HG02571 (cell line): ENCODE measurements around the gene ATP2B3.

Experiments
- ATAC-seq: cut with Tn5 transposase; IDR thresholded peaks from one replicate; pipeline ENCODE4 v1.9.1; 2021; ENCODE audit warnings: mild to moderate bottlenecking, moderate library complexity; ENCODE audit not compliant: unreplicated experiment

The ATP2B3 gene

DNA sequence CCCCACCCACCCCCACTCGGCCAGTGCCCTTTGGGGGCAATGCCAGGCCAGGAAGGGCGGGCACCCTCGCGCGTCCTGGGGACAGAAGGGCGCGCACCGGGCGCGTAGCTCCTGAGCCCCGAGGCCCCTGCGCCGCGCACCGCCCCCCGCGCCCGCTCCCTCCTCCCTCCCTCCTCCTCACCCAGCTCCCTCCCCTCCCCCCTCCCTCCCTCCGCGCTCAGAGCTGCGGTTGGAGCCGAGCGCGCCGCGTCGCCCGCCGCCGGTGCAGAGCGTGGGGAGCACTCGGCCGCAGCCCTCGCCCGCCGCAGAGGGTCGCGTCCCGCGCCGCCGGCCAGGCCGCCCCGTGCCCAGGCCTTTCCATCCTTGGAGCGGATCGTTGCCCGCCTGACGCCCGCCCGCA, at the start of gene ATP2B3:
ATP2B3 (plus strand) TSS at position 220 of the 400 bp plus-strand sequence. CDS start 18,606 bp downstream, outside the sequence.
- no peak for ATAC-seq

DNA sequence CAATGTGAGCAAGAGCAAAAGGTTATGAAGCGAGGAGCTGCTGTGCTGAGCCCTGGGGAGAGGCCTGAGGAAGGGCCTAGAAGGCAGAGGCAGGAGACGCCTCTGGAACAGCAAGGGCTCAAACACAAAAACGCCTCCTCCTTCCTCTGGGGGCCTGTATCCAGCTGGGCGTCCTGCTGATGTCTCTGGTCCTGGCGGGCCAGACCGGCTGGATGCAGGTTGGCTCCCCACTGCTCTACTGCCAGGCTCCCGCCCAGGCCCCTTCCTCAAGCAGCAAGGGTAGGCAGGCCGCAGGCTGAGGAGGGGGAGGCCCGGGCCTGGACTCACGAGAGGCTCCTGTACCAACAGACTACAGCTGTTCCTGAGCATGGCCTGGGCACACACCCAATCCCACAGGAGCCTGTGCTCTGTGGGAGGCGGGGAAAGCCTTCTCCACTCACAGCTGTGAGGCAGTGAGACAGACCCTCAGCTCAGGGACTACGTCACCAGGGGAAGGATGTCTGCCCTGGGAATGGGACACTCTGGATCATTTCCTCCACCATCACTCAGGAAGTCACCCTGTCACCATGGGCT, 49.3 kb upstream of the ATP2B3 start:
- ATAC-seq = no peak

DNA sequence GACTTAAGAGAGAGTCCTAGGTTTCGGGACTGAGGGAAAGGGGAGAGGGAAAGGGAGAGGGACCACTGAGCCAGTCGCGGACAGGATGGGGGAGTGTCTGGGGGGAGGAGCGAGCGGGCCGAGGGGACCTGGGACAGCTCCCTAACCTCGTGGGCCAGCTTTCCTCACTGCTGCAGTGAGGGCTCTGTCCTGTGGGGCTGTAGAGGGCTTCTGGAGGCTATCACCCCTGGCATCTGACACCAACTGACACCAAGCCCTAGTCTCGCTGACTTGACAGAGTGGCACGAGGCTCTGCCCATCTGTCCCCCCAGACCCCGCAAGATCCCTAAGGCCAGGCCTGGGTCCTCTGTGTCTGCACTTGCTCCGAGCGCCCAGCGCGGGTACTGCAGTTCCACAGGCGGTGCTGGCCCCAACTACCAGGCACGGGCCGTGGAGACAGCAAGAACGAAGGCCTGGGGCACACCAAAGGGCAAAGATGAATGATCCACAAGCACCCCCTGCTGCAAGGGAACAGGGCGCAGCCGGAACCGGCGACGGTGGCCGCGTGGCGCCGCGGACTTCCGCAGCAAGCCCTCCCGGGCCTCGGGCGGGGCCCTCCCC, 47.5 kb upstream of the ATP2B3 start:
- peak; percentile 30 for ATAC-seq

DNA sequence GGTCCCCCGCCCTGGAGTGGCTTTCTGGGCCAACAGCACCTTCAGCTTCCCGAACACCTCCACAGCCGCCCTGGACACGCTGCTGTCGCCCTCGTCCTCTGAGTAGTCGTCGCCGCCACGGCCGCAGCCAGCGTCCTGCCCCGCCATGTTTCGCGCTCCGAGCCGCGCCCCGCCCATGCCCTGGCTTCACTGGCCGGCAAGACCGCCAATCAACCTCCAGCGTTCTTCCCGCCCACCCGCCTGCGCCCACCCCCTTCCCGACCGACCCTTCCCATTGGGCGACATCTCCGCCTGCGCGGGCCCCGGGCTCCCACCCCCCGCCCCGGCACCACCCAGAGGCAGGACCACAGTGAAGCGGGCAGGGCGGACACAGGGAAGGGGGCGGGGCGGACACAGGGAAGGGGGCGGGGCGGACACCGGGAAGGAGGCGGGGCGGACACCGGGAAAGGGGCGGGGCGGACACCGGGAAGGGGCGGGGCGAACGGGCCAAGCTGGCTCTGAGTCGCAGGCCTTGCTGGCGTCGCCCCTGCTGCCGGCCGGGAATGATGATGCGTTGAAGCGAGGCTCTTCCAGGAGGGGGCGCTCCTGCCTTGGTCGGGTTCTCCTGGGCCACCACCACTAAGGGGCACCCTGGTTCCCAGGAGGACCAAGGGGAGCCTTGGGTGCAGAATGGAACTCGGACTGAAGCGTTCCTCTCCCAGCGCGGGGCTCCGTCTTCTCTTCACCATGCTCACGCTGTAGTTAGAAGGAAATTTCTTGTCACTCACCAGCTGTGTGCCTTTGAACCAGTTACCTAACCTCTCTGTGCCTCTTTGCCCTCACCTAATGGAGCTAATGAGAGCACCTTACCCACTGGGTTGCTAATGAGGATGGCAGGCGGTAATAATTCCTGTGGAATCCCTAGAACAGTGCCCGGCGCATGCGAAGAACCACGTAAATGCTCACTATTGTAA, 46.8 kb upstream of the ATP2B3 start, which contains the start of gene HAUS7:
HAUS7 (minus strand) TSS at position 166 of the 953 bp plus-strand sequence; CDS start at position 147, 19 bp downstream.
- ATAC-seq = peak; percentile 77

DNA sequence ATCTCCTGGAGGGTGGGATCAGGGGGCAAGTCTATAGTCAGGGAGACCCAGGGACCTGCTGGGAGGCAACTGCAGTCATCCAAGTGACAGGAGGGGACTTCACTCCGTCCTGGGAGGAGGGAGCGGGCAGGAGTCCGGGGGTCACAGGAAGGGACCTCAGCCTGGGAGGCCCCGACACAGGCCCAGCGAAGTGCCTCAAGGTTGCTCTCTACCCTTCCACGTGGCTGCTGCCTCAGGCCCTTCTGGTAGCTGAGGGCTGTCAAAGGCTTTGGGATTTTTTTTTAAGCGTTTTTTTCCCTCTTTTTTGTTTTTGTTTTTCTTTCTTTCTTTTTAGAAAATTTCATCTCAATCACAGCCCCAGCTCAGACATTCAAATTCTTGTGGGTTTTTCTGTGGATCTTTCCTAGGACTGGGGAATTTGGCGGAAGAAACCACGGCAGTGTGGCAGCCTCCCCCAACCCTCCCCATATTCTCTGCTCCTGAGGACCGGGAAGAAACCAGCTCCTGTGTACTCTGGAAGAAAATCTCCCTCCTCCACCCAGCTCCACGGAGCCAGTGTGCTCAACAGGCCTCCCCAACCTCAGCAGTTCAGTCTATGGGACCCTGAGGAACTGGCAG, 45.7 kb upstream of the ATP2B3 start:
- ATAC-seq = no peak

DNA sequence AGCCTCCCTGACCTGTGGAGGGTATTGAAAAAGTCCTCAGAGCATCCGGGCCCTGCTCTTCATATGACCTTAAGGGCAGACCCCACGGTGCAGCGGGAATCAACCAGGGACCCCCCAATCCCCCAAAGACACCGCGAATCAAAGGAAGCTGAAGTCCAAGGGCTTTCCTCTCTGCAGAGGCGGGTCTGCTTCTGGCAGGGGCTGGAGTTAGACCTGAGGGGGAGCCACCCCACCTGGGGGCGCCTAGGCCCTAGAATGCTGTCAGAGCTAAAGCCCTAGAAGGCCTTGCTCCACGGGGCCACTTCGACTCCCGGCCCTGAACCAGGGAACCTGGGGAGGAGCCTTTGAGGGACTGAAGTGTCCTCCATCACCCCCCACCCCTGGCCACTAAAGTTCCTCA, 44.3 kb upstream of the ATP2B3 start:
- no peak for ATAC-seq

DNA sequence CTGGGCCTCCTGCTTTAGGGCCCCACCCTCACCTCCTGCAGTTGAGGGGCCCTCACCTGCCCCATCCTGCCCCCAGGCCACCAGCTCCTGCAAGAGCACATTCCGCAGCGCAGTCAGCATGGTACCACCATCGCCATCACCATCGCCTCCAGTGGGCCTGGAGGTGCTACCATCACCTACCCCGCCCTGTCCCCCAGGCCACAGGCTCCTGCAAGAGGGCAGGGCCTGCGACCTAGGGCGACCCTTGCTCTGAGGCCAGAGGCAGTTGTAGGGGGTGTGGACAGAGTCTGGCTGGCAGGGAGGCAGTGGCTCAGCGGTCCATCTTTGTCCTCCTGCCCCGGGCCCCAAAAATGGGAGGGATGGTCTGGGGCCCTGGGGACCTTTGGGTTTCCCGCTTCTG, 43.2 kb upstream of the ATP2B3 start:
- no peak for ATAC-seq

DNA sequence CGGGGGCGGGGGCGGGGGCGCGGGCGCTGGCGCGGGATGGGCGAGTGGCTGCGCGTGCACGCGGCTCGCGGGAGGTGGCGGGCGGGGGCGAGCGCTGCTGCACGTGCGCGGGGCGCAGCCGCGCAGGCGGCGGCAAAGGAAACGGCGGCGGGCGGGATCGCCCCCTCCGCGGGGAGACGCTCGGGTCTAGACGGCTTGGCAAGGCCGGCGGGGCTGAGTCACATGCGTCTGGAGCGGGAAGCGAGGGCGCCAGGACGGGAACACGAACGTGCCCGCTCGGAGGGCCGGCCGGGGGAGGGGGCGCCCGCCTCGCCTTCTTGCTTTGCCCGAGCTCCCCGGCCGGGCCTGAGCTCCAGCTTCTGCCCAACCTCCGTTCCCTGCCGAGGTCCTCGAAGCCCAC, 42.7 kb upstream of the ATP2B3 start:
- no peak for ATAC-seq

DNA sequence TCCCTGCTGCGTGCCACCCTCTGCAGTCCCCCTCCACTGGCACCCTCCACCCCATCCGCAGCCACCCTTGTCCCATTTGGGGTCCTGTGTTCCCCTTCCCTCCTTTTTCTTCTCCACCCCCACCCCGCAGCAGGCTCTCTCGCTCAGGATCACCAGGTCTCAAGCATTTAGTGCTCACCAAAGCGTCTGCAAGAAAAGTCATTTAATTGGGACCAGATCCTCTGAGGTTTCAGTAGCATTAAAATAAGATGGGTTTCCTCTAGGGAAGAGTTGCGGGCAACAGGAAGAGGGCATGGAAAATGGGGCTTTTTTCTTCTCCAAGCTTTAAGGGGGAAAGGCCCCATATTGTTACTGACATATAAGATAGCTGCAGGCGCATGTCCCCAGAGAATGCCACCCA, 42.2 kb upstream of the ATP2B3 start:
- no peak for ATAC-seq

DNA sequence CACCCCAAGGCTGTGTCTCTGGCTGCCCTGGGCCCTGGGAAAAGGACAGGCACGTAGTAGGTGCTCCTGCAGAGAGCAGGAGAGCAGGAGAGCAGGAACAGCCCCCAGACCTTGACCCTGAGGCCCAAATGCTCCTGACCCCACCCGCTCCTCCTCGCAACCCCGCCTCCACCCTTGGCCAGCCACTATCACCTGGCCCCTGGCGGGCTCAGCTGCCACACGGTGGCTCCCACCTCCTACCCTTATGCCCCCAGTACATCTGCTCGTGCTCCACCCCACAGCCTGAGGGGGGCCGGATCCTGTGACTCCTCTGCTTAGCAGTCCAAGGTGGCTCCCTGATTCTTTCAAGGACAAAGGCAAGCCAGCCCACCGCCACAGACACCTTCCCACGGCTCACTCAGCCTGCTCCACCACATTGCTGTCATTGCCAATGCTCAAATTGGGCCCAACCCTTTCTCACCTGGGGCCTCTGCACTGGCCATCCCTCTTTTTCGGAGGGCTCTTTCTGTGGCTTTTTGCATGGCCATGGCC, 41.6 kb upstream of the ATP2B3 start:
- no peak for ATAC-seq

DNA sequence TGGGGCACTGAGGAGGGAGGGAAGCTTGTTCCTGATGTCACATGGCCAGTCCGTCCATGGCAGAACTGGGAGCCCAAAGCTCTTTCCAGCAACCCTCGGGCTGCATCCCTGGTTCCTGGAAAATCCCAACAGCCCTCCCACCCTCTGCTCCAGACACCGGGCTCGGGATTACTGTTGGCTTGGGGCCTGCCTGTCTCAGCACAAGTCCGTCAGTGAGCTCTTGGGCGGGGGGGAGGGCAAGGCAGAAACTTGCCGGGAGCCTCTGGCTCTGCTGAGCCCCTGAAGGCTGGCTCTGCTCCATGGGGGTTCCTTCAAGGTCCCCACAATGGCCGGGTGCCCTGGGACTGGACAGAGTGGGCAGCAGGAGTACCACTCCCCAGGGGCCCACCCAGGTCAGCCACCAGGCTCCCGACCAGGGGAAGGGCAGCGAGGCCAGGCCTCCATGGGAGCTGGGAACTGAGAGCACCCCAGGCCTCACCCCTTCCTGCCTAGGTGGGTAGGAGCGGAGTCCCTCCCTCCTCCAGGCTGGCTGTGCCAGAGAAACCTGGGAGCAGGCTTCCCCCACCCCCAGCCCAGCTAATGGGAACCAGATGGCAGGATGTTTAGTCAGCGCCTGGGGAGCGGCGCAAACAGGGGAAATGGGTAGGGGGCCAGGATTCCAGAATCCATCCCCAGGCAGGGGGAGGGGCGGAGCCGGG, 40.6 kb upstream of the ATP2B3 start:
- no peak for ATAC-seq

DNA sequence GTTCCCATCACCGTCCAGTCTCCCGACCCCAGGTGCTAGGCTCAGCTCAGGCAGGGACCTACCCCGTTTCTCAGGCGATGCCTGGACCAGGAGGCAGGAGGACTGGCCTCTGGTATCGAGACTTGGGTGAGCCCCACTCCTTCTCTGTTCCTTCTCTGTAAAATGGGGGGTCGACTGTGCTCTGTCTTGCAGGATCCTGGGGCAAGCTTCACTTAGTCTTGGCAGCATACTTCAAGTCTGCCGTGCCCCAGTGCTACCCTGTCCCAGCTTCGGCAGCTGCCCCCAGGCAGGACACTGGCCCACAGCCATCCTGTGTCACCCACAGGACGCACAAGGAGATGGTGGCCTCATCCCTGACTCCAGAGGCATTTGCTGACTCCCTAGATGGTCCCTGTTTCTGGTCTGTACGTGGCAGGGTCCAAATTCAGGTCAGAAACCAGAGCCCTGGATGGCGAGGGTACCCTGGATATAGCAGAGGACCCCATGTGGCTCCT, 40.0 kb upstream of the ATP2B3 start:
- ATAC-seq = no peak

DNA sequence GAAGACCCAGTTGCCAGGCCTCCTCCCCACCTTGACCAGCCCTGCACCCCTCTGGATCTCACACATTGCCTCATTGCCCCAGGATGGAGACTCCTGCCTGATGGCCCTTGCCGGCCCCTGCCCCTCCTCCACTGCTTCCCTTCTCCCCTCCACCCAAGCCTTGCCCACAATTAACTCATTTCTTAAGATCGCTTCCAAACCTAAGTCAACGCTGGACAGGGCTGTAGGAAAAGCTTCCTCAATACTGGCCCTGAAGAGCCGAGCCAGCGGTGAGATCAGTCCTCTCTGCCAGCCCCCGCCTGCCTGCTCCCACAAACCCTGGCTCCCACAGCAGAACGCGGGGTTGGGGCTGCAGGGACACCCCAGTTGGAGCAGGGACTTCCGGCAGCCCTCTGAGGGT, 39.5 kb upstream of the ATP2B3 start:
- no peak for ATAC-seq

DNA sequence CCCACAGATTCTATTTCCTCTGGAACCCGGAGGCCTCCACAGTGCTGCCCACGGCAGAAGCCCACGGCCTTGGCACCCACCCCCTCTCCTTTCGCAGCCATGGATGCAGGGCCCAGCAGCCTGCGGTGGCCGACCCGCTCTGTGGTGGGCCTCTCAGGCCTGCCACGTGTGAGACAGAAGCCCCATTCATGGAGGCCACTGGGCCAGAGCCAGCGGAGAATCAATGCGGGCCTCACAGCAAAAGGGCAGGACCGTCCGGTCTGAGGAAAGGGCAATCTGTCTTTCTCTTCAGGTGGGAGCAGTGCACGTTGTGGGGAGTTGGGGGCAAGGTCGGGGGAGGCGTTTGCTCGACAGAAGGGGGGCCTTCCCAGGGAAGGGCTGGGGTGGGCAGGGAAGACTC, 38.7 kb upstream of the ATP2B3 start:
- ATAC-seq = no peak

DNA sequence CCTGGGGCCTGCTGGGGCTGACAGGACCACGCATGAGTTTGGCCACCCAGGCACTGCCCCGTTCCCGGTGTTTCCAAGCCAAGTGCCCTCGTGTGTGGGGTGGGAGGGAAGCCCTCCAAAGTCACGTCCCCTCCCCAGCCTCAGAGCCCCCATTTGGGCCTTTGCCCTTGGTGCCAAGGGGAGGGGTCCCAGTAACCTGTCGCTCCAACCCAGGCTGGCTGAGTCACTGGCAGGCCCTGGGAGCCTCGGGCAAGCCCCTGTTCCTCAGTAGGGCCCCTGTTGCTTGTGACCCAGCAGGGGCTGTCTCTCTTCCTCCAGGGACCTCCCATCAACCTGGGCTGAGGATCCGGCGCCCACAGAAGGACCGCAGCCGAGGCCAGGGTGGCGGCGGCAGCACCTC, 36.4 kb upstream of the ATP2B3 start:
- no peak for ATAC-seq

DNA sequence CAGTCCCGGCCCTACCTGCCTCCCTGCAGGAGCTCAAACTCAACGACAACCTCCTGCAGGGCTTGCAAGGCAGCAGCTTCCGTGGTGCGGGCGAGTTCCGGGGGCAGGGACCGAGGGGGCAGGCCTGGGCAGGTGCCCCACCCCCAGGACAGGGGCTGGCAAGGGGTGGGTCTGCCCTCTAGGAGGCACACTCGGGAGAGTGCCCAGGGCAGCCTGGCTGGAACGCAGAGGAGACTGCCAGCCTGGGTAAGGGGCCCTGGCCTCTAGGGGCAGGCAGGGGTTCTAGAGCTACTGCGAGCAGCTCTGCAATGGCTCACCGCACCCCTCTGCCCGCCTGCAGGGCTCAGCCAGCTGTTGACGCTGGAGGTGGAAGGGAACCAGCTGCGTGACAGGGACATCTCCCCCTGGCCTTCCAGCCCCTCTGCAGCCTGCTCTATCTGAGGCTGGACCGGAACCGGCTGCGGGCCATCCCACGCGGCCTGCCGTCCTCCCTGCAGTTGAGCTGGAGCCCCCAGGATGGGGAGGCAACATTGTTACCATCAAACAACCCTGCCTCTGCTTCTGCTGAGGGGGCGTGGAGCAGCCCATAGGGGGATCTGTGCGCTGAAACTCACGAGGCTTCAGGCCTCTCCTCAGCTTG, 34.9 kb upstream of the ATP2B3 start:
- no peak for ATAC-seq

DNA sequence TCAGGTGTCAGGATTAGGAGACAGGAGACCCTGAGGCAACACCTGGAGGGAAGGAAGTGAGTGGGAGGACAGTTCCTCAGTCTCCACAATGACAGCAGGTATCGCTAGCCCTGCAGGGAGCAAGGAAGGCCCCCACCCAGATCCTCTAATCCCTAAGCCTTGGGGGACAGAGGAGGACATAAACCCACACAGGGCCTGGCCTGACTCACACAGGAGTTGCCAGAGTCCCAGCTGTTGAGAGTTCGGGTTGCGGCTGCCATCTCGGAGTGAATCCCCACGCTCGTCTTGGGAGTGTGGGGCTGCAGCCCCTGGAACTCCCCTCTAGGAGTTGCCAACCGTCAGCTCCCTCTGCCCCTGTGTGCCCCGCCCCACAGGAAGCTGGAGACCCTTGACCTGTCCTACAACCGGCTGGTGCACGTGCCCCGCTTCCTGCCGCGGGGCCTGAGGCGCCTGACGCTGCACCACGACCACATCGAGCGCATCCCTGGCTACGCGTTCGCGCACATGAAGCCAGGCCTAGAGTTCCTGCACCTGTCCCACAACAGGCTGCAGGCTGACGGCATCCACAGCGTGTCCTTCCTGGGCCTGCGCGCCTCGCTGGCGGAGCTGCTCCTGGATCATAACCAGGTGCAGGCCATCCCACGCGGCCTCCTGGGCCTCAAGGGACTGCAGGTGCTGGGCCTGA, 31.9 kb upstream of the ATP2B3 start:
- no peak for ATAC-seq

DNA sequence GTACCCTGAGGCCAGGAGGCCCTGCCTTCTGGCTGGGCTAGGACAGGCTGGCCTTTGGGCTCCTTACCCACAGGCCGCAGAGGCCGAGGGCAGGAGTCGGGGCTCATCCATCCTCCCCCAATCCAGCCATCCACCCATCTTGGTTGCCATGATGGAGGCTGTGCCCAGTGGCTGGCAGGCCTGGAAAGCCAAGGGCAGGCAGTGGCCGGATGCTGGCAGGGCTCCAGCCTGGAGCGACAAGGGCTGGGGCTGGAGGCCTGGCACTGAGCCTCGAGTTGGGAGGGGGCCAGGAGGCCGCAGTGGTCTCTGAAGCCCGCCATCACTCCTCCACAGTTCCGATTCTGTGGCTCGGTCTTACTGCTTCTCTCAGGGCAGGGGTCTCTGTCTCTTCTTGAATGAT, 31.3 kb upstream of the ATP2B3 start:
- no peak for ATAC-seq

DNA sequence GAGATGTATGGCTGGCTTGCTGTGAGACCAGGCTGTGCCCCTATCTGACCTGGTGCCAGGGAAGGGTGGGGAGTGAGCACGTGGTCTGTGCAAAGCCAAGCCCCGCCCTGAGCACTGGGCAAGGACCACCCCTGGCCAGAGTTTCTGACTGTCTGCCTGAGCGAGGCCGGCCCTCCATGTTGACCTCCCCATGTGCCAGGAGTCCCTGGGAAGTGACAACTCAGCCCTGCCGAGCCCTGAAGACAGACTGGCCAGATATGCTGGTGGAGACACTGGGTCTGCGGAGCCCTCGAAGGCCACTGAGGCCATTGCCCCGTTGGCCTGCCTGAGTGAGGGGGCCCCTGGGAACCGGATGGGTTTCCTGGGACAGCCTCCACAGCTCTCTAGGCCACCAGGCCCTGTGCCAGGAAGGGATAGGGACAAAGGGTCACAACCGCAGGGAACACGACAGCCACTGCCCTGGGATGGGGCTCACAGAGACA, 29.8 kb upstream of the ATP2B3 start:
- no peak for ATAC-seq
